CD14-positive monocyte (primary cell): Measurements from ENCODE around the gene TNS2. TPM values are rescaled to one million over a fixed set of nuclear protein-coding genes. Genes with fewer than 3 reads are reported as not detected.
A peak's percentile ranks its signal among the peaks of the same experiment; 100 is the strongest.

Experiments
- DNase-seq, 3 donors: peaks; one replicate each; pipeline ENCODE4 v3.0.0-alpha.2; 2011 to 2022
- H2AFZ ChIP-seq: 2 replicates; pipeline ENCODE4 v1.6.0; 2012; ENCODE audit warnings: mild to moderate bottlenecking, low read depth, low read length, inconsistent platforms; ENCODE audit not compliant: insufficient read depth, poor library complexity, severe bottlenecking
- H3K27ac ChIP-seq, 2 donors: 1 replicate in 1 of 2; 2 replicates in 1 of 2; pipeline ENCODE4 v1.5.1; 2012 to 2013; ENCODE audit warnings: low read length in 2 of 2, control low read depth in 1 of 2, inconsistent platforms in 1 of 2, low read depth in 1 of 2, mild to moderate bottlenecking in 1 of 2
- H3K27me3 ChIP-seq, 2 donors: one replicate each; pipeline versions ENCODE4 v1.6.0 to v1.6.1; 2011 to 2013; ENCODE audit warnings: low read length in 2 of 2; ENCODE audit not compliant: control insufficient read depth in 2 of 2, insufficient read depth in 2 of 2
- H3K36me3 ChIP-seq, 2 donors: replicated peaks in 1 of 2; 1 replicate in 1 of 2; 2 replicates in 1 of 2; pipeline versions ENCODE4 v1.5.1 to v1.6.1; 2012 to 2013; ENCODE audit warnings: low read length in 2 of 2, control low read depth in 1 of 2, inconsistent platforms in 1 of 2, mild to moderate bottlenecking in 1 of 2; ENCODE audit not compliant: insufficient read depth in 2 of 2, control insufficient read depth in 1 of 2
- H3K4me1 ChIP-seq, 2 donors: 1 replicate in 1 of 2; 2 replicates in 1 of 2; pipeline versions ENCODE4 v1.5.1 to v1.6.1; 2012 to 2013; ENCODE audit warnings: low read length in 2 of 2, control low read depth in 1 of 2, inconsistent platforms in 1 of 2, mild to moderate bottlenecking in 1 of 2, moderate library complexity in 1 of 2; ENCODE audit not compliant: insufficient read depth in 2 of 2, control insufficient read depth in 1 of 2
- H3K4me2 ChIP-seq: replicated peaks from 2 replicates; pipeline ENCODE3; 2012; ENCODE audit warnings: low read length, moderate library complexity, mild to moderate bottlenecking; ENCODE audit not compliant: poor library complexity, severe bottlenecking; ENCODE audit errors: extremely low read depth
- H3K4me3 ChIP-seq, 3 experiments: fragments of 200-600 bp in 1 of 3; sonication (generic) in 1 of 3; replicated peaks in 1 of 3; 1 replicate in 2 of 3; 2 replicates in 1 of 3; pipeline ENCODE4 v1.5.1; 2011 to 2013; ENCODE audit warnings: low read length in 3 of 3, mild to moderate bottlenecking in 3 of 3, control low read depth in 2 of 3, low read depth in 2 of 3, inconsistent platforms in 1 of 3, moderate library complexity in 1 of 3
- H3K79me2 ChIP-seq: 2 replicates; pipeline ENCODE4 v1.6.0; 2012; ENCODE audit warnings: mild to moderate bottlenecking, control low read depth, inconsistent platforms, low read length, moderate library complexity; ENCODE audit not compliant: insufficient read depth
- H3K9ac ChIP-seq: 2 replicates; pipeline ENCODE4 v1.6.0; 2017; ENCODE audit warnings: low read length, mild to moderate bottlenecking; ENCODE audit not compliant: insufficient read depth, poor library complexity, severe bottlenecking
- H3K9me3 ChIP-seq, 2 donors: replicated peaks in 1 of 2; 1 replicate in 1 of 2; 2 replicates in 1 of 2; pipeline versions ENCODE4 v1.5.1 to v1.6.1; 2012 to 2013; ENCODE audit warnings: low read length in 2 of 2, control low read depth in 1 of 2; ENCODE audit not compliant: control insufficient read depth in 1 of 2, insufficient read depth in 1 of 2
- H4K20me1 ChIP-seq: 2 replicates; pipeline ENCODE4 v1.6.0; 2012; ENCODE audit warnings: mild to moderate bottlenecking, low read length, control low read depth, moderate library complexity; ENCODE audit not compliant: insufficient read depth
- H3K27ac Mint-ChIP-seq, 7 donors: one replicate each; pipeline ENCODE4 v1.8.0; 2020; ENCODE audit warnings: mild to moderate bottlenecking in 7 of 7, mixed read lengths in 7 of 7, moderate library complexity in 6 of 7, inconsistent platforms in 2 of 7
- H3K27me3 Mint-ChIP-seq, 3 donors: one replicate each; pipeline ENCODE4 v1.8.0; 2021 to 2022; ENCODE audit warnings: low read depth in 3 of 3, mild to moderate bottlenecking in 3 of 3, mixed read lengths in 3 of 3, moderate library complexity in 3 of 3, inconsistent platforms in 1 of 3
- H3K36me3 Mint-ChIP-seq, 2 donors: one replicate each; pipeline ENCODE4 v1.8.0; 2020; ENCODE audit warnings: mixed read lengths in 2 of 2, inconsistent platforms in 1 of 2, mild to moderate bottlenecking in 1 of 2
- H3K4me1 Mint-ChIP-seq: one replicate; pipeline ENCODE4 v1.8.0; 2020; ENCODE audit warnings: mild to moderate bottlenecking, mixed read lengths
- H3K4me3 Mint-ChIP-seq, 2 donors: one replicate each; pipeline ENCODE4 v1.8.0; 2020; ENCODE audit warnings: mild to moderate bottlenecking in 2 of 2, mixed read lengths in 2 of 2, moderate library complexity in 1 of 2
- H3K9me3 Mint-ChIP-seq, 7 donors: one replicate each; pipeline ENCODE4 v1.8.0; 2020 to 2022; ENCODE audit warnings: mixed read lengths in 7 of 7, mild to moderate bottlenecking in 6 of 7, moderate library complexity in 6 of 7, inconsistent platforms in 2 of 7
- WGBS: methylation state at CpG from one replicate; pipeline ENCODE4 v1.1.5; 2013; ENCODE audit warnings: missing lambda C conversion rate; ENCODE audit not compliant: insufficient coverage; 5-methylcytosine and 5-hydroxymethylcytosine counted together
- intact Hi-C, 2 donors: fragments of 100-400 bp; cut with micrococcal nuclease; formaldehyde crosslinking; loops; one replicate each; pipeline versions ENCODE4 v1.15.0 to v1.15.1; 2023
- polyA plus RNA-seq, 3 donors: library from polyadenylated mRNA; depleted of rRNA in 1 of 3; unstranded in 2 of 3; stranded (reverse) in 1 of 3; fragments of 300-500 nt in 2 of 3; fragments of >200 nt in 1 of 3; fragmentation: Illumina TruSeq in 2 of 3; gene quantifications; 1 replicate in 2 of 3; 2 replicates in 1 of 3; pipeline ENCODE4 v1.2.3, GENCODE V29; 2012 to 2021
- TF ChIP-seq, protein P1 (sequence below): fragments of 200-600 bp; IDR thresholded peaks from one replicate; pipeline ENCODE4 v1.8.0; 2022; ENCODE audit warnings: antibody characterized with exemption, mild to moderate bottlenecking

TNS2 gene
- polyA plus RNA-seq, 3 donors = 0.05 to 0.43 (median 0.36) TPM

DNA sequence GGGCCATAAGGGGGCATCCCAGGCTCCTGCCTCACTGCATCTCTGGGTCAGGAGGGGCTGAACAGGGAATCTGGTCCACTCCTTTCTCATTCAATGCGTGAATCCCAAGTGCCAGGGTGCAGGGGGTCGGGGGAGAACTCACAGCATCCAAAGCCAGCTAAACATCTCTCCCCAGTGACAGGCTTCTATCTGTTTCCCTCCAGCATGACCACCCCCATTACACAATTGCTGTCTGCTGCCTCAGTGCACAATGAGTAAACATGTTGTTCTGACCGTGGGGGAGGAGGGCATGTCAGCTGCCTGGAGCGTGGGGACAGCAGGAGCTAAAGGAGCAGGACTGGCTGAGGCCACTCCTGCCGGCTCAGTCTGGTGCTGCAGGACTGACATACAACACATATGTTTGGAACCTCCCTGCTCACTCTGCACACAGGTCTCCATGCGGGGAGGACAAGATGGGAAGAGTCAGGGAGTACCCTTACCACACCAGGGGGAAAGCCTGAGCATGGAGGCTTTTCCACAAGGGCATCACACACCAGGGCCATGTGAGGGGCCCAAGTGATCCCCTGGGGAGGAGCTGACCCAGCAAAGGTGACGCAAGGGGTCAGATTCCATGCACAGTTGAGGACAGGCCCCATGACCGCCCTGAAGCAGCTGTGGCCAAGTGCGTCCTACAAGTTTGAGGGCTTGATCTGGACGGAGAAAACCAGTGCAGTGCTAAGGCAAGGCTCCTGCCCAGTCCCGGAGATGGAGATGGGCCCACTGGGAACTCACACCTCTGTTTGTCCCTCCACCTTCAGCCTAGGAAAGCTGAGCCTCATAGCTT lies 1.4 kb downstream of the TNS2 start:
- H4K20me1 ChIP-seq = no peaks in the 10 kb centered on the region
- Mint-ChIP-seq H3K27ac (no peak overlapping the region), H3K4me3 (peak overlapping the region in 1 of 2 donors; percentile 14), H3K36me3 (peaks cover 0 to 3% of the 10 kb centered on the region in 2 donors), H3K9me3 (no peaks in the 10 kb centered on the region), H3K27me3 (peaks cover 6 to 31% (median 21%) of the 10 kb centered on the region in 3 donors), H3K4me1 (peaks cover 18% of the 10 kb centered on the region)
- no peaks in the 10 kb centered on the region for H3K79me2 ChIP-seq
- no peaks in the 10 kb centered on the region for H3K9me3 ChIP-seq
- peaks cover 0 to 4% of the 10 kb centered on the region in 2 donors for H3K27me3 ChIP-seq
- H3K4me1 ChIP-seq = peaks cover 16 to 25% of the 10 kb centered on the region in 2 donors
- WGBS = 69% methylated on average over 5 of the region's 11 CpGs
- intact Hi-C loops = no loop called here
- no peaks in the 10 kb centered on the region for H3K36me3 ChIP-seq
- H3K27ac ChIP-seq = no peak overlapping the region
- DNase-seq = peak in 2 of 3 donors; percentile 11 to 38
- no peak overlapping the region for H2AFZ ChIP-seq
- TF ChIP-seq, protein P1, sequence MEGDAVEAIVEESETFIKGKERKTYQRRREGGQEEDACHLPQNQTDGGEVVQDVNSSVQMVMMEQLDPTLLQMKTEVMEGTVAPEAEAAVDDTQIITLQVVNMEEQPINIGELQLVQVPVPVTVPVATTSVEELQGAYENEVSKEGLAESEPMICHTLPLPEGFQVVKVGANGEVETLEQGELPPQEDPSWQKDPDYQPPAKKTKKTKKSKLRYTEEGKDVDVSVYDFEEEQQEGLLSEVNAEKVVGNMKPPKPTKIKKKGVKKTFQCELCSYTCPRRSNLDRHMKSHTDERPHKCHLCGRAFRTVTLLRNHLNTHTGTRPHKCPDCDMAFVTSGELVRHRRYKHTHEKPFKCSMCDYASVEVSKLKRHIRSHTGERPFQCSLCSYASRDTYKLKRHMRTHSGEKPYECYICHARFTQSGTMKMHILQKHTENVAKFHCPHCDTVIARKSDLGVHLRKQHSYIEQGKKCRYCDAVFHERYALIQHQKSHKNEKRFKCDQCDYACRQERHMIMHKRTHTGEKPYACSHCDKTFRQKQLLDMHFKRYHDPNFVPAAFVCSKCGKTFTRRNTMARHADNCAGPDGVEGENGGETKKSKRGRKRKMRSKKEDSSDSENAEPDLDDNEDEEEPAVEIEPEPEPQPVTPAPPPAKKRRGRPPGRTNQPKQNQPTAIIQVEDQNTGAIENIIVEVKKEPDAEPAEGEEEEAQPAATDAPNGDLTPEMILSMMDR = no peak
- H3K4me3 ChIP-seq = no peak overlapping the region
- no peak overlapping the region for H3K9ac ChIP-seq
- no peak overlapping the region for H3K4me2 ChIP-seq

DNA sequence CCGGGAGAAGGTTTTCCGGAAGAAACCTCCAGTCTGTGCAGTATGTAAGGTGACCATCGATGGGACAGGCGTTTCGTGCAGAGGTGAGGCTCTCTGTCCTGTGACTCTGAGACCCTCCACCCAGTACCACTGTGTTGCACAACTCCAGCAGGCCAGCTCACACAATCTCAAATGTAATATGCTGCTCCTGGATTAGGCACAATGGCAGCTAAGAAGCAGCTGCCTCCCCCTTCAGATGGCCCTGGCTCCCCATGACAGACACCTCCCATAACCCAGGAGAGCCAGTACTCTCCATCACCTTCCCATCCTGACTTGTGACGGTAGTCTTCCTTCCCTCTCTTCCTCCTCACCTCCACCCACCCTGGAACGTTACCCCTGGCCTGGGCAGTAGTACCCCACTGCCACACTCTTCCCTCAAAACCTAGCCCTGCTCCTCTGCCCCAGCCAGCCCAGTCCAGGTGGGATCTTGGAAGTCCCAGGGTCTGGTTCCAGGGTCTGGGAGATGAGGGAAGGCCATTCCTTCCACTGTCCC lies 2.1 kb downstream of the TNS2 start:
- no peak for DNase-seq
- Histone ChIP-seq H3K9ac (no peak overlapping the region), H4K20me1 (no peaks in the 10 kb centered on the region), H3K9me3 (no peaks in the 10 kb centered on the region), H3K27me3 (no peaks in the 10 kb centered on the region), H3K27ac (no peak overlapping the region), H3K79me2 (no peaks in the 10 kb centered on the region), H3K4me2 (no peak overlapping the region), H3K4me3 (no peak overlapping the region), H3K36me3 (no peaks in the 10 kb centered on the region), H3K4me1 (peaks cover 11 to 19% of the 10 kb centered on the region in 2 donors), H2AFZ (no peak overlapping the region)
- Mint-ChIP-seq H3K4me1 (peaks cover 12% of the 10 kb centered on the region), H3K36me3 (no peaks in the 10 kb centered on the region), H3K4me3 (no peak overlapping the region), H3K27me3 (peaks cover under 1 to 24% (median 19%) of the 10 kb centered on the region in 3 donors), H3K9me3 (no peaks in the 10 kb centered on the region), H3K27ac (no peak overlapping the region)
- intact Hi-C loops = no loop called here
- WGBS = 80% methylated on average over 2 of the region's 7 CpGs
- TF ChIP-seq, protein P1 = no peak
